MCF 10A (cell line): ENCODE results near the gene SEL1L2. TPM values are rescaled to one million over a fixed set of nuclear protein-coding genes. Genes with fewer than 3 reads are reported as not detected.
A peak's percentile ranks its signal among the peaks of the same experiment; 100 is the strongest.

Source experiments
- BruUV-seq: library from RNA; stranded (reverse); fragments of 400-500 nt; replicated peaks from 2 replicates; lab custom pipeline; 2021; lab: Mats Ljungman, UMichigan
- CTCF ChIA-PET: fragments of 300-600 bp; sonication (Branson Sonifier 250); formaldehyde crosslinking; extraction: SDS; loops from one replicate; lab custom pipeline; 2021; ENCODE audit warnings: antibody characterized with exemption, inconsistent platforms; lab: Yijun Ruan, JAX
- POLR2A ChIA-PET: fragments of 300-600, 350-650 bp; sonication (Branson Sonifier 250); formaldehyde crosslinking; extraction: SDS; loops from one replicate; lab custom pipeline; 2020; ENCODE audit warnings: antibody characterized with exemption, inconsistent platforms; lab: Yijun Ruan, JAX
- DNase-seq: peaks from one replicate; pipeline ENCODE4 v3.0.0-alpha.2; 2018; ENCODE audit not compliant: unreplicated experiment
- H3K27ac Mint-ChIP-seq: one replicate; pipeline ENCODE4 v1.8.0; 2022; ENCODE audit warnings: mild to moderate bottlenecking, low read depth, mixed read lengths; ENCODE audit not compliant: unreplicated experiment
- H3K27me3 Mint-ChIP-seq: one replicate; pipeline ENCODE4 v1.8.0; 2022; ENCODE audit warnings: mixed read lengths; ENCODE audit not compliant: insufficient read depth, unreplicated experiment
- H3K36me3 Mint-ChIP-seq: one replicate; pipeline ENCODE4 v1.8.0; 2022; ENCODE audit warnings: mild to moderate bottlenecking, moderate library complexity, mixed read lengths; ENCODE audit not compliant: insufficient read depth, unreplicated experiment
- H3K4me1 Mint-ChIP-seq: one replicate; pipeline ENCODE4 v1.8.0; 2022; ENCODE audit warnings: mixed read lengths; ENCODE audit not compliant: insufficient read depth, unreplicated experiment
- H3K4me3 Mint-ChIP-seq: one replicate; pipeline ENCODE4 v1.8.0; 2022; ENCODE audit warnings: mild to moderate bottlenecking, moderate library complexity, mixed read lengths; ENCODE audit not compliant: unreplicated experiment
- H3K9me3 Mint-ChIP-seq: one replicate; pipeline ENCODE4 v1.8.0; 2022; ENCODE audit warnings: mixed read lengths; ENCODE audit not compliant: unreplicated experiment
- intact Hi-C: fragments of 100-400 bp; cut with micrococcal nuclease; formaldehyde crosslinking; loops from 2 replicates; pipeline ENCODE4 v1.14.1; 2022
- total RNA-seq: library from RNA; stranded (reverse); gene quantifications from 2 replicates; pipeline ENCODE4 v1.2.3, GENCODE V29; 2022
- TF ChIP-seq, protein P1 (sequence below): fragments of 200-600 bp; IDR thresholded peaks from one replicate; pipeline ENCODE4 v1.8.0; 2022; ENCODE audit warnings: antibody characterized with exemption, mild to moderate bottlenecking; ENCODE audit not compliant: unreplicated experiment

SEL1L2 gene
- total RNA-seq, 1 experiment from 2014 or later, result not detected

DNA sequence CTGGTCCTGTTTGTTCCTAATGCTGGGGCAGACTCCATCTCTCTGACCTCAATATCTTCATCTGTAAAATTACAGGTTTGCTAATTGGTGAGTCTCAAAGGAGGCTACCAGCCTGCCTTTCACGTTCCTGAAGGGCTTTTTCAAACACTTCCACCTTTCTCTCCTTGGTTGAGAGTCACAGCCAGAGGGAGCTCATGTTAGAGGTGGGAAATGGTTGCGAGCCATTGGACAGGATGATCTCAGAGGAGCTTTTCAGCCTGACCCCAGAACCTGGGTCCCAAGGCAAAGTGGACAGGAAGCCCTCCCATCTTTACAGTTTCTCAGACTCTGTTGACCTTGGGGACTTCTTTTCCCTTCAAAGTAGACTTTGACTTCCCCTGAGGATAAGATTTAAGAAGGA is 168.0 kb downstream of the SEL1L2 start:
- H3K9me3 Mint-ChIP-seq, result no peaks in the 10 kb centered on the region
- DNase-seq, result no peak
- intact Hi-C loops, result no loop called here
- H3K4me3 Mint-ChIP-seq, result no peak overlapping the region
- CTCF ChIA-PET, result interaction anchor here (0.6 to 8.6 kb wide), 6 partner anchors 17 to 407 kb away, joined by 3 to 154 read pairs (median 20); no protein-coding TSS in a partner anchor
- H3K36me3 Mint-ChIP-seq, result peaks cover 31% of the 10 kb centered on the region
- no peak overlapping the region for H3K27ac Mint-ChIP-seq
- no peaks in the 10 kb centered on the region for H3K4me1 Mint-ChIP-seq
- TF ChIP-seq, protein P1, sequence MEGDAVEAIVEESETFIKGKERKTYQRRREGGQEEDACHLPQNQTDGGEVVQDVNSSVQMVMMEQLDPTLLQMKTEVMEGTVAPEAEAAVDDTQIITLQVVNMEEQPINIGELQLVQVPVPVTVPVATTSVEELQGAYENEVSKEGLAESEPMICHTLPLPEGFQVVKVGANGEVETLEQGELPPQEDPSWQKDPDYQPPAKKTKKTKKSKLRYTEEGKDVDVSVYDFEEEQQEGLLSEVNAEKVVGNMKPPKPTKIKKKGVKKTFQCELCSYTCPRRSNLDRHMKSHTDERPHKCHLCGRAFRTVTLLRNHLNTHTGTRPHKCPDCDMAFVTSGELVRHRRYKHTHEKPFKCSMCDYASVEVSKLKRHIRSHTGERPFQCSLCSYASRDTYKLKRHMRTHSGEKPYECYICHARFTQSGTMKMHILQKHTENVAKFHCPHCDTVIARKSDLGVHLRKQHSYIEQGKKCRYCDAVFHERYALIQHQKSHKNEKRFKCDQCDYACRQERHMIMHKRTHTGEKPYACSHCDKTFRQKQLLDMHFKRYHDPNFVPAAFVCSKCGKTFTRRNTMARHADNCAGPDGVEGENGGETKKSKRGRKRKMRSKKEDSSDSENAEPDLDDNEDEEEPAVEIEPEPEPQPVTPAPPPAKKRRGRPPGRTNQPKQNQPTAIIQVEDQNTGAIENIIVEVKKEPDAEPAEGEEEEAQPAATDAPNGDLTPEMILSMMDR, result no peak
- POLR2A ChIA-PET, result interaction anchor here (1.6 to 3.3 kb wide), 3 partner anchors 22 to 232 kb away, joined by 6 to 16 read pairs (median 7); partner anchors contain the start of genes ESF1 and NDUFAF5
- BruUV-seq, result TSS peak; percentile 10
- no peaks in the 10 kb centered on the region for H3K27me3 Mint-ChIP-seq

DNA sequence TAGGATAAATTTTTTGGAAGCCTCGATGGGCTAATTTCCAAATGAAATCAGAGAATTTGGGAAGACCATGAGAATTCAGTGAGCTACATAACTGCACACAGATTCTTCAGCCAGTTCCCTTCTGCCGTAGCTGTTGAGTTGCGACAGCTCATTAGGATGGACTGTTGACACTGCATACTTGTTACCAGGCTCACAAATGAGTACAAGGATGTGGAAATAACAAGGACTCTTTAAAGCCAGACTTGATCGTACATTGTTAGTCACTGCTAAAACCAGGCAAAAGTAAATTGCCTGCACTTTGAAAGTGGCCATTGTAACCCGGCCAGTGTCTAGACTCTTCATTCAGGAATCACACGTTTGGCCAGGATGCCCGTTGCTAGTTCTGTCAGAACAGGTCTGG is 168.5 kb downstream of the SEL1L2 start:
- POLR2A ChIA-PET, result interaction anchor here (0.7 to 3.3 kb wide), 6 partner anchors 16 to 239 kb away, joined by 3 to 16 read pairs (median 5); partner anchors contain the start of genes ESF1 and NDUFAF5
- no peak overlapping the region for H3K27ac Mint-ChIP-seq
- CTCF ChIA-PET, result interaction anchor here (0.5 to 8.6 kb wide), 8 partner anchors 16 to 330 kb away, joined by 3 to 154 read pairs (median 10); no protein-coding TSS in a partner anchor

DNA sequence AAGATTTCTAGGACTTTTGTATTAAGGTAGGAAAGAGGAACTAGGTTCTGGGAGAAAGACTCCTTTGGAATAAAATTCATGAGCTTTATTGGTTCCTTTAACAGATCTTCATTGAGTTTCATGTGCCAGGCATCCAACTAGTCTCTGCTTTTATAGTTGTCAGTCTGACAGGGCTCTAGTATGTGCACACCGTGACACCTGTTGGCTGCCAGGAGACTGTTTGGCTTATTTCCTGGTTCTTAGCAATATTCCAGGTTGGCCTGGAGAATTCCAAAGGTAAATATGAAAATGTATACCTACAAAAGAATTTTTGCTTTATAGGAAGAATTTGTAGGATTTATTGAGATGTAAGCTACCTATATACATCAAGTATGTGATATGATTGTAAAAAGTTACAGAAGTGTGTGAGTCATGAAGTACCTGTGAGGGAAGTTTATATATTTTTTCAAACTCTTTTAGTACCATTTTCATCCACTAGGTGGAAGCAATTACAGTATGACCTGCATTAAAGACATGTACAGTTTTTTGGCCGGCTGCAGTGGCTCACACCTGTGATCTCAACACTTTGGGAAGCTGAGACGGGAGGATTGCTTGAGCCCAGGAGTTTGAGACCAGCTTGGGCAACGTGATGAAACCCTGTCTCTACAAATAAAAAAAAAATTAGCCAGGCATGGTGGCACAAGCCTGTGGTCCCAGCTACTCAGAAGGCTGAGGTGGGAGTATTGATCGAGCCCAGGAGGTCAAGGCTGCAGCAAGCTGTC is 170.3 kb downstream of the SEL1L2 start:
- no TSS peak for BruUV-seq
- peak; percentile 70 for DNase-seq
- no peak overlapping the region for H3K27ac Mint-ChIP-seq
- ChIA-PET POLR2A (interaction anchor here (1.0 to 4.2 kb wide), 8 partner anchors 13 to 240 kb away, joined by 3 to 28 read pairs (median 5); partner anchors contain the start of genes ESF1, MACROD2 and NDUFAF5), CTCF (interaction anchor here (0.5 to 8.6 kb wide), 62 partner anchors 9 to 1666 kb away, joined by 3 to 154 read pairs (median 4); no protein-coding TSS in a partner anchor)
- intact Hi-C loops, result loop anchor here (1.0 kb wide), 1 partner anchor 235 kb away; no protein-coding TSS in a partner anchor
- no peaks in the 10 kb centered on the region for H3K27me3 Mint-ChIP-seq
- TF ChIP-seq, protein P1, result peak; percentile 46
- no peaks in the 10 kb centered on the region for H3K4me1 Mint-ChIP-seq
- H3K36me3 Mint-ChIP-seq, result peaks cover 47% of the 10 kb centered on the region
- H3K4me3 Mint-ChIP-seq, result no peak overlapping the region
- no peaks in the 10 kb centered on the region for H3K9me3 Mint-ChIP-seq

More for the DNA sequence above, 168.5 kb downstream of the SEL1L2 start:
- peaks cover 37% of the 10 kb centered on the region for H3K36me3 Mint-ChIP-seq
- H3K4me3 Mint-ChIP-seq, result no peak overlapping the region
- BruUV-seq, result no TSS peak
- no peaks in the 10 kb centered on the region for H3K4me1 Mint-ChIP-seq
- H3K9me3 Mint-ChIP-seq, result no peaks in the 10 kb centered on the region
- TF ChIP-seq, protein P1, result no peak
- peak; percentile 43 for DNase-seq
- no peaks in the 10 kb centered on the region for H3K27me3 Mint-ChIP-seq
- intact Hi-C loops, result no loop called here

DNA sequence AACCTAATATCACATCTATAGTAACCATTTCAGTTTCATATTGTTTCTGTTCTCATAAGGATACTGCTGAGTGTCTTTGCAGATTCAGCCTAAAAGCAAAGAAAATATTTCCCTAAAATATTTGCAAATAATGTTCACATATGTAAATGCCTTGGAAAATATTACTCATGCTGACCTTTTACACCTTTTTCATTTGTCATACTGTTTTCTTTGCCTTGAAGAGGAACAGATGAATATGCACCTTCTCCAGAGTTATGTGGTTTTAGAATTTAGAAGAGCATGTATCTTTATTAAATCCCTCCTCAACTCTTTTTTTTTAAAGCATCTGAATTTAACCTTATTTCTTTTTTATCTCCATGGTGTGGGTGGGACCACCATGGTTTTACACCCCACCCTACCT is 173.1 kb downstream of the SEL1L2 start:
- TF ChIP-seq, protein P1, result no peak
- no peaks in the 10 kb centered on the region for H3K9me3 Mint-ChIP-seq
- intact Hi-C loops, result no loop called here
- H3K27me3 Mint-ChIP-seq, result no peaks in the 10 kb centered on the region
- H3K36me3 Mint-ChIP-seq, result peaks cover 67% of the 10 kb centered on the region
- DNase-seq, result no peak
- H3K27ac Mint-ChIP-seq, result no peak overlapping the region
- H3K4me1 Mint-ChIP-seq, result no peaks in the 10 kb centered on the region
- no TSS peak for BruUV-seq
- ChIA-PET POLR2A (interaction anchor here (1.1 to 4.2 kb wide), 4 partner anchors 14 to 243 kb away, joined by 3 to 28 read pairs (median 10); no protein-coding TSS in a partner anchor), CTCF (interaction anchor here (0.5 to 8.6 kb wide), 9 partner anchors 12 to 1941 kb away, joined by 3 to 154 read pairs (median 6); partner anchors contain the start of genes ESF1 and NDUFAF5)
- H3K4me3 Mint-ChIP-seq, result no peak overlapping the region
